NCI-H2081 (cell line): ENCODE data around the gene TFDP1.

Source experiments
- DNase-seq, 2 experiments: peaks; one replicate each; lab custom pipeline; 2025; lab: John Stamatoyannopoulos, UW

The TFDP1 gene, protein sequence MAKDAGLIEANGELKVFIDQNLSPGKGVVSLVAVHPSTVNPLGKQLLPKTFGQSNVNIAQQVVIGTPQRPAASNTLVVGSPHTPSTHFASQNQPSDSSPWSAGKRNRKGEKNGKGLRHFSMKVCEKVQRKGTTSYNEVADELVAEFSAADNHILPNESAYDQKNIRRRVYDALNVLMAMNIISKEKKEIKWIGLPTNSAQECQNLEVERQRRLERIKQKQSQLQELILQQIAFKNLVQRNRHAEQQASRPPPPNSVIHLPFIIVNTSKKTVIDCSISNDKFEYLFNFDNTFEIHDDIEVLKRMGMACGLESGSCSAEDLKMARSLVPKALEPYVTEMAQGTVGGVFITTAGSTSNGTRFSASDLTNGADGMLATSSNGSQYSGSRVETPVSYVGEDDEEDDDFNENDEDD

DNA sequence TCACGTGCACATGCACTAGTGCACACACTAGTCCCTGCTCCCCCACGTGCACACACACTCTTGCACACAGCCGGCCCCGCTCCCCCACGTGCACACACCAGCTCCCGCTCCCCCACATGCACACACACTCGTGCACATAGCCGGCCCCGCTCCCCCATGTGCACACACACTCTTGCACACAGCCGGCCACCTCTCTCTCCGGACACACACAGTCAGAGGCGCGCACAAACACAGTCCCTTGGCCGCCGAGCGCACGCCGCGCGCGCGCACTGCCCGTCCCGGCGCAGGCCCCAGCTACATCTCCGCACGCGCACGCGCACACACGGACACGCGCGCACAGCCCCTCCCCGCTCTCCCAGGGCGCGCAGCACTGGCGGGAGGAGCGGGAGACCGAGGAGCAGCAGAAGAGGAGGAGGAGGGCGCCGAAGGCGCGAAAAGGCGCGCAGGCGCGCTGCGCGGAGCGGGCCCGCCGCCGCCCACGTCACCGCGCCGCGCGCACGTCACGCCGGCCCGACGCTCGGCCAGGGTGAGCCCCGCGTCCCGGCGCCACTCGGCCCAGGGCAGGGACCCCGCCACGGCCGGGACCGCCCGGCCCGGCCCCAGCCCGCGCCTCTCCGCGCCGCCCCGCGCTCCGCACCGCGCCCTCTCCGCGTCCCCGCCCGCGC, at the start of gene TFDP1:
TFDP1 (plus strand) TSS at position 549 of the 665 bp plus-strand sequence. CDS start 1,085 bp downstream, outside the sequence.
- DNase-seq: peak; percentile 85 to 93

DNA sequence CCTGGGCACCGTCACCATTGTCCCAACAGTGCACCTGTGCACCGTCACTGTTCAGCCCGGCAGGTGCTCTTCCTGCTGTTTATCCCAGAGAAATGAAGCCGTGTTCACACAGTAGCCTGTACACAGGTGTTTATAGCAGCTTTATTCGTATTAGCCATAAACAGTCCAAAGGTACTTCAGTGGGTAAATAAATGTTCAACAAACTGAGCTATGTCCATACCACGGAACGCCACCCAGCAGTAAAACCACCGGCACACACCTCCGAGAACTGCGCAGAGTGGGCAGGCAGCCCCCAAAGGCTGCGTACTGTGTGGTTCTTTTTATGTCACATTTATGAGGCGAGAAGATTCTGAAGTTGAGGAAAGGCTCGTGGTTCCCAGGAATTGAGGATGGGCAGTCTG, 49.2 kb upstream of the TFDP1 start:
- peak; percentile 19 to 44 for DNase-seq

DNA sequence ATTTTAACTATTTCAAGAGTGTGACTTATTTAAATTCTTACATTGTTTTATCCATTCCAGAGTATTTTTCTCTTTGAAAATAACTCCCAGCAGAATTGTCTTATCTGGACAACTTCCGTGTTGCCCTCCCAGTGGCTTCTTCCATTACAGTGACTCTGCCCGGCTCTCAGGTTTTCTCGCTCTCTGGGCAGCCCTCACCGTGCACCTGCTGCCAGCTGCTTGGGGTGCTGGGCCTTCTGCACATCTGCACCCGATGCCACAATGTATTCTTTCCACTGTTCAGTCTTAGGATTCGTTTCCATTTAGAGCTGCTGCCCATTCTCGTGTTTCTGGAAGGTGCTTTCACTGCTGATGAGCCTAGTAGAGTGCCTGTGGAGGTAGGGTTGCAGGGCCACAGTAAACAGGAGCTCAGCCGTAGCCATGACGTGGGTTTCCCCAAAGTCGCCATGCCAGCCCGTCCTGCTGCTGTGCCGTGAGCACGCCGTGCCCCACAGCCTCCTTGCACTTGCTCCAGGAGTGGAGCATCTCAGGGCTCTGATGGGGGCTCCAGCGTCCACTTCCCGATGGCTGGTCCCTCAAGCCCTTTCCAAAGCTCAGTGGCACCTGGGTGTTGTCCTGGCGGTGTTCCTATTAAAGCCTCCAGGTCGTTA, 48.0 kb upstream of the TFDP1 start:
- DNase-seq: no peak

DNA sequence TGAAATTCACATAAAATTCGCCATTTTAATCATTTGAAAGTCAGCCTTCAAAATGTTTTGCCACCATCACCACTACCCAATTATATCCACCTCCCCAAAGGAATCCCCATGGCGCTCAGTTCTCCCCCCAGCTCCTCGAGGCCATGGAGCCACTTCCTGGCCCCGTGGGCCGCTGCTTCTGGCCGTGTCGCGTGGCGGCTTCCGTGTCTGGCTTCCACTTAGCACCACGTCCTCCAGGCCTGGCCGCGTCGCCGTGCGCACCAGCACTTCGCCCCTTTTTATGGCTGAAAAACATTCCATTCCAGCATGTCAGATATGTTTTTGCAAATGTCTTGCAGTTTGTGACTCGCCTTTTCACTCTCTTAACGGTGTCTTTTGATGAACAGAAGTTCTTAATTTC, 47.3 kb upstream of the TFDP1 start:
- no peak for DNase-seq

DNA sequence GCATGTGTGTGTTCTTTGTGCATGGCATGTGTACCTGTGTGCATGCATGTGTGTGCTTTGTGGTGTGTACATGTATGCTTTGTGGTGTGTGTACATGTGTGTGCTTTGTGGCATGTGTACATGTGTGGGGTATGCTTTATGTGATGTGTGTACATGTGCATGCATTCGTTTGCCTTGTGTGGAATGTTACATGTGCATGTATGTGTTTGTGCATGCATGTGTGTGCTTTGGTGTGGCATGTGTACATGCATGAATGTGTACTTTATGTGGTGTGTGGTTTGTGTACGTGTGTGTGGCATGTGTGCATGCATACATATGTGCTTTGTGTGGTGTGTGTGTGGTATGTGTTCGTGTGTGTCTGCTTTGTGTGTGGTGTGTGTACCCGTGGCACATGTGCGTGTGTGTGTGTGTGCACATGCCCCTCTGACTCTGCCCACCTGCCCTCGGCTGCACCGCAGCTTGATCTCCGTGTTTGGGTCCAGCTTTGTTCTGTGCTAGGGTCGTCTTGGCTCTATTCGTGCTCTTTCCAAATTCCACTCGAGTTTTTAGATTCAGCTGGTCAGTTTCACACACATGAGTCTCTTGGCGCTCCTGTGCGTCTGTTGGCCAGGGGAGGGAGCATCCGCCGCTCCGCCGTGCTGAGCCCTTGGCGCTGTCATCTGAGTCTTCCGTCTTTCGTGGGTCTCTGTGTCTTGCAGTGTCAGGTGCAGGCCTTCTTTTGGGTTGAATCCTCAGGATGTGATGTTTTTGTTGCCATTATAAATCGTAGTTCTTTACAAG, 46.5 kb upstream of the TFDP1 start:
- DNase-seq: no peak

DNA sequence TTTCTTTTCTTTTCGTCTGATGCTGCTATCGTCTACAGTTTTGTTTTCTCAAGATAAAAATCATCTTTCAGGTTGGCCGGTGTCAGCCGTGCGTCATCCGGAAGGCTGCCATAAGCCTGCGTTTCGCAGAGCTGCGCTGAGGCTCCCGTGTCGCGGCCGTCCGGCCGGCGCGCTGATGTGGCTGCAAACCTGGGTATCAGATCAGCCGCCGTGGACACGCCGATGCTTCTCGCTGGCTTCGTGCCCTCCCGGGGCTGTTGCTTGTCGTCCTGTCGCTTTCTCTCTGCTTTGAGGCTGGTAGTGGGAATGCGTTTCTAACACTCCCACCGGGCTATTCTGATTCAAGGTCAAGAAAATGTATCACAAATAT, 45.9 kb upstream of the TFDP1 start:
- no peak for DNase-seq

DNA sequence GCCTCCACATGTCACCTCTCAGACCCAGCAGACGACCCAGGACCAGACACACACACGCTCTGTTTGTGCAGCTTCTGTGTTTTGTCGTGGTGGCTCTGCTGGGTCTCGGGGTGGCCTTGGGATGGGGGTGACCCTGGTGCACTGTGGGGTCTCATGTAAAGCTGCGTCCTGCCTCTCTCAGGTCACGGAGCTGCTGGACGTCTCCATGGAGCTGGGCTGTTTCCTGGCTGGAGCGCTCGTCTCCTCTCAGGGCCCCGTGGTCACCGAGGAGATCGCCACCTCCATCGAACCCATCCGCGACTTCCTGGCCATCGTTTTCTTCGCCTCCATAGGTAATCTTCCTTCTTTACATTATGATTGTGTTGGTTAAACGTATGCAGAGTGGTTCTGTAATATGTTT, 45.4 kb upstream of the TFDP1 start:
- no peak for DNase-seq

DNA sequence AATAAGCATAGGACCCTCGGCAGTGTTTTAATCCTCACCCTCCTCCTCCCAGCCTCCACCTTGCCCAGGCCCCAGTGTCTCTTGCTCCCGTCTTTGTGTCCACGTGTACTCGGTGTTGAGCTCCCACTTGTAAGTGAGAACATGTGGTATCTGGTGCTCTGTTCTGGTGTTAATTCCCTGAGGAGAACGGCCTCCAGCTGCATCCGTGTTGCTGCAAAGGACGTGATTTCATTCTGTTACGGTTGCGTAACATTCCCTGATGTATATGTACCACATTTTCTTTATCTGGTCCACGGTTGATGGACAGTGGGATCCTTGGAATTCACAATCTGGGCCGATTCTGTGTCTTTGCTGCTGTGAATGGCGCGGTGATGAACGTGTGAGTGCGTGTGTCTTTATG, 44.7 kb upstream of the TFDP1 start:
- no peak for DNase-seq

DNA sequence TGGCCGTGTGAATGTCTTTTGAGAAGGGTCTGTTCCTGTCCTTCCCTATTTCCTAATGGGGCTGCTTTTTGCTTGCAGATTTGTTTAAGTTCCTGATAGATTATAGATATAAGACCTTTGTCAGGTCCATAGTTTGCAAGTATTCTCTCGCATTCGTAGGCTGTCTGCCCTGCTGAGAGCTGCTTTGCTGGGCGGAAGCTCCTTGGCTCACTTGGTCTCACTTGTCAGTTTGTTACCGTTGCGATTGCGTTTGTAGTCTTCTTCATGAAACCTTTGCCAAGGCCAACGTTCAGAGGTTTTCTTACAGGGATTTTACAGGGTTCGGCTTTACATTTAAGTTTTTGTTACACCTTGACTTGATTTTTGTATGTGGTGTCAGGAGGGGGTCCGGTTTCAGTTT, 44.0 kb upstream of the TFDP1 start:
- no peak for DNase-seq

DNA sequence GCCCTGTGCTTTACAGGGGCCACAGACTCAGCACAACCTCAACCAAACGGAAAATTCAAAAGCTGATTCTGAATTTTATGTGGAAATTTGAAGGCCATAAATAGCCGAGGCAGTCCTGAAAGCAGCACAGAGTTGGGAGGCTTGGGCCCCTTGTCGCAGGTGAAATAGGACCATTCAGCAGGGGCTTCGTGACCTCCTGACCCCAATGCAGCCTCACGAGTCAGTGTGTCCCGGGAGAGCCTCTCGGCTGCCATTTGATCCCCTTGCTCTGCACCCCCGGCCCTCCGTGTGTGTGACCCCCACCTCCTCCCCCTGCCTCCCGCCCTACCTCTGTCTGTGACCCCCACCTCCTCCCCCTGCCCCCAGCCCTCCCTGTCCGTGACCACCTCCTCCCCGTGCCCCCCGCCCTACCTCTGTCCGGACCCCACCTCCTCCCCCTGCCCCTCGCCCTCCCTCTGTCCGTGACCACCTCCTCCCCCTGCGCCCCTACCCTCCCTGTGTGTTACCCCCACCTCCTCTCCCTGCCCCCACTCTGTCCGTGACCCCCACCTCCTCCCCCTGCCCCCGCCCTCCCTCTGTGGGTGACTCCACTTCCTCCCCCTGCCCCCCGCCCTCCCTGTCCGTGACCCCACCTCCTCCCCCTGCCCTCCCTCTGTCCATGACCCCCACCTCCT, 41.7 kb upstream of the TFDP1 start:
- no peak for DNase-seq

DNA sequence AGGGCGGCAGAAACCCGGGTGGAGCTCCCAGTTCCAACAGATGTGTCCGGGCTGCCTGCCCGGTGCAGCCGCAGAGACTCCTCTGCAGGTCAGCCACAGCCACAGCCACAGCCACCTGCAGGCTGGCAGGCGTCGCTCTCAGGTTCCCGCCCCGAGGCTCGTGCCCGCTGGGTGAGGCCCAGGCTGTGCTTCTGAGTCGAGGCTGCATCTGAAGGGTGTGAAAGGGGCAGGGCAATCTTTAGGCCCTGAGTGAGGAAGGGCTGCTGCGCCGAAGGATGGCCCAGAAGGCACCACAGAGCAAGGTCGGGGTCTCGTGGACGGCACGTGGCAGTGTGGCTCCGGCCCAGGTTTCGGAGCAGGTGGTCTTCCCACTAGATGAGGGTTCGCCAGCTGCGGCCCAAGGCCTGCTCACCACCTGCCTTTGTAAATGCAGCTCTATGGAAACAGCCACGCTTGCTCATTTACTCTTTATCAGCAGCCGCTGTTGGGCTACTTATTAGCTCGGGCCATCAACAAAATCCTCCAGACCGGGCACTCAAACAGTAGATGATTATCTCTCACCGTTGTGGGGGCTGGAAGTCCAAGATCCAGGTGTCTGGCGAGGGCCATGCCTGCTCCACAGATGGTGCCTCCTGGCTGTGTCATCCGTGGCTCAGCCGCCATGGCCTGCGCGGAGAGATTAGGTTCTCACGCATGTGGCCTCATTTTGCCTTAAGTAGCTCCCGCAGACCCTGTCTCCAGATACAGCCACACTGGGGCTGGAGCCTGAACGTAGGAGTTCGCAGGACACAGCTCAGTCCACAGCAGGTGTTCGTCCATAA, 40.3 kb upstream of the TFDP1 start:
- no peak for DNase-seq

DNA sequence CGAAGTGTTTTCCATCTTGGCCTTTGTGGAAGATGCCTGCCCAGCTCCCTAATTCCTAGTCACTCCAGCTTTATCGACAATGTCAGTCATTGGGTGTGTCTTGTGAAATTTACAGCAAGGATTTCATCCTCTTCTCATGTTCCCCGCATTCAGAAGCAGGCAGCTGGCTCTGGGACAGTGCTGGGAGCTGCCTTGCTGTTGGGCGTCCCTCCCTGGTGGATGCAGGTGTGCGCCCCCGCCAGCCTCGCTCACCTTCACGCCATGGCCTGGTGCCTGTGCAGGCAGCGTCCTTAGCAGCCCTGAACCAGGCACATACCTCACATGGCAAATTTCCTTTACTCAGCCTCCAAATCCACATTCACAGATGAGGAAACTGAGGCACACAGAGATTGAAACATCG, 39.7 kb upstream of the TFDP1 start:
- DNase-seq: no peak

DNA sequence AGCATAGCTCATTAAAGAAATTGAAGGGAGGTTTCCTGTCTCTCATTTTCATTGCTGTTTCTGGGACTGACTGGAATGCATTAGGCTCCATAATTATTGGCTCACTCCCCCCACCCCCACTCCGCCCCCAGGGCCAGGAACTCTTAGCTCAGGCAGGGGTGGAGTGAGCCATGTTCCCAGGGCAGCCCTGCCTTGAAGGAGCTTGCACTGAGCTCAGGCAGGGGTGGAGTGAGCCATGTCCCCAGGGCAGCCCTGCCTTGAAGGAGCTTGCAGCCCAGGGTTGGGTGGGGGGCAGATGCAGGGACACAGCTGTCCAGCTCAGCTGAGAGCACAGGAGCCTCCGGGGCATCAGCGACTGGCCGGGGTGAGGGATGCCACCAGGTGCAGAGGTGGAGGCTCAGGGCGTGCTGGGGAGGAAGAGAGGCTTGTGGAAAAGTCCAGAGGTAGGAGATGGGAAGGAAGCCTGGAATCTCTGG, 39.1 kb upstream of the TFDP1 start:
- DNase-seq: no peak

DNA sequence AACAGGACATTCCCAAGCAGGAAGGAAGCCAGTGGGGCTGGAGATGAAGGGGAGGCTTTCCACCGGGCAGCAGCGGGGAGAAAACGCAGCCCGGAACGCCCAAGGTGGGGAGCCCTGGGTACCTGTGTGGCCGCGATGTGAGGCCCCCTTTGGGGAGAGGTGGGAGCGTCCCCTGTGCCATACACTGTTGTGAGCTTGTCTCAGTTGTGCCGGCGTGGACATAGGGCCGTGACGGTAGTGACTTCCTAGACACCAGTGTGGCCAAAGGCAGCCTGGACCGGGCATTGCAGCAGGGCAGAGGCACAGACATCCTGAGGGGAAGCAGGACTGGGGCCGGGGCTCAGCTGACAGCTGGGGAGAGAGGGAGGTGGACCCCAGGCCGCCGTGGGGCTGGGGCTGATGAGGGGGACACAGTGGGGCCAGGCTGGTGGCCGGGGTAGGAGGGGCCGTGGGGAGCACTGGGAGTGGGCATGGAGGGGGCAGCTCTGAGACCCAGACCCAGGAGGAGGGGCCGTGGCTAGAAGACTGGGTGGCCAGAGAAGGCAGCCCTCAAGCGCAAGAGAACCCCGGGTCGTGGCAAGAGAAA, 38.5 kb upstream of the TFDP1 start:
- no peak for DNase-seq

DNA sequence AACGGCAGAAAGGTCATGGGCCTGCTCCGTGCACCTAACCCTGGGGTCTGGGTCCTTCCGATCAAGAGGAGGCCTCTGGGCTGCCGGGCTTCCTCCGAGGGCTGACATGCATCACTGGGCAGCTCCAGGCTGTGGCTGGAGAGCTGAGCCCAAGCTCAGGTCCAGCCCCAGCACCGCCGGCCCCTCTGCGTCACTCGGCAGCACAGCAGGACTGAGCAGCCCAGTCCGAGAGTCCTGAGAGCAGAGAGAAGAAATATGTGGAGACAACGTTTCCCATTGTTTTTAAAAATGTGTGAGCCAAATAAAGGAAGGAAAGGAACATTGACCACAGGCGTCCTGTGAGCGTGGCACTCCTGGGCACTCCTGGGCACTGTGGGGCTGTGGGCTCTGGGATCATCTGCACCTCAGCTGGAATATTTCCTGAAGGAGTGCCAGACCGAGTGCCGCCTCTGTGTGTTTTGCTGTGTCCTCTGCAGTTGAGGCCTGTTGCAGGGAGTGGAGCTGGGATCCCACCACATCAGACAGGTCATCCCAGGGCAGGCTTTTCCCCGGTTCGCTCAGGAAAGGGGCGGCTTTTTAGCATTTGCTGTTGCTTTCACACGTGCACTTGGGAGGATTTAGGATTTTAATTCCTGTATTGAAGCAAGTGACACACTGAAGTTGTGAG, 37.8 kb upstream of the TFDP1 start:
- no peak for DNase-seq

DNA sequence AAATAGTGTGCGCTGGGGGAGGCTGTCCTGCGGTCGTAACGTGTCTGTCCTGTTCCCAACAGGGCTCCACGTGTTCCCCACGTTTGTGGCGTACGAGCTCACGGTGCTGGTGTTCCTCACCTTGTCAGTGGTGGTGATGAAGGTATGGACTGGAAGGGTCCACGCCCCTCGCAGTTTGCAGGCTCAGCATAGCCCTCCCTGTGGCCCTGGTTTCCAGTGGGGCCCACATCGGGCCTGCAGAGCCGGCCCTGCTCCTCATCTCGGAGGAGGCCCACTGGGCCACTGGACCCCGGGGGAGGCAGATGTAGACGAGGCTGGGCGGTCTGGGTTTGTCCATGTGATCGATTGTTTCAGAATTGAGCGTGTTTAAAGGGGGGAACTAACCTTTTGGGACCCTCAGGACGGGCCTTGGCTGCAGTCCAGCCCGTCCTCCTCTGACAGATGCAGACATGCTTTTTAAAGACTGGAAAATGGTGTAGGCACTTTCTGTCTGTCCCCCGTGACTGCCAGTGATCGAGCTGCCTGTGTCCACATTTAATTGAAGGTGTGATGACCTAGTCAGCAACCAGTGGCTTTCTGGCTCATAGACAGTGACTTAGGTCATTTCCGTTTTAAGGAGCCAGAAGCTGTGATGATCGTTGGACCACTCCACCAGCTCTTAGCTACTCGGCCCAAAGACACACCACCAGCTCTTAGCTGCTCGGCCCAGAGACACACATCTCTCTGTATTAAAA, 37.1 kb upstream of the TFDP1 start:
- DNase-seq: no peak

DNA sequence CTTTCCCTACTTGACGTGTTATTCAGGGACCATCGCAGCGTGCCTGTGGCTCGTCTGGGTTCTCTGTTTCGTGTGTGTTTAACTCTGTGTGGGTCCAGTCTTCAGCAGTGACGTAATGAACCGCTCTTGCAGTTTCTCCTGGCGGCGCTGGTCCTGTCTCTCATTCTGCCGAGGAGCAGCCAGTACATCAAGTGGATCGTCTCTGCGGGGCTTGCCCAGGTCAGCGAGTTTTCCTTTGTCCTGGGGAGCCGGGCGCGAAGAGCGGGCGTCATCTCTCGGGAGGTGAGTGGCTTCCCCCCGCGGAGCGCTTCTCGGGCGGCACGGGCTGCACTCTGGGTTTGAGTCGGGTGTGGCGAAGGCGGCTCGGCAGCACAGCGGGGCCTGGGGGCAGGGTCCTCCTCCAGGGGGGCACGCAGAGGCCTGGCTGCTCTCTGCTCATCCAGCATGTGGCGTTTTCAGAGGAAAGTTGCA, 36.3 kb upstream of the TFDP1 start:
- no peak for DNase-seq

DNA sequence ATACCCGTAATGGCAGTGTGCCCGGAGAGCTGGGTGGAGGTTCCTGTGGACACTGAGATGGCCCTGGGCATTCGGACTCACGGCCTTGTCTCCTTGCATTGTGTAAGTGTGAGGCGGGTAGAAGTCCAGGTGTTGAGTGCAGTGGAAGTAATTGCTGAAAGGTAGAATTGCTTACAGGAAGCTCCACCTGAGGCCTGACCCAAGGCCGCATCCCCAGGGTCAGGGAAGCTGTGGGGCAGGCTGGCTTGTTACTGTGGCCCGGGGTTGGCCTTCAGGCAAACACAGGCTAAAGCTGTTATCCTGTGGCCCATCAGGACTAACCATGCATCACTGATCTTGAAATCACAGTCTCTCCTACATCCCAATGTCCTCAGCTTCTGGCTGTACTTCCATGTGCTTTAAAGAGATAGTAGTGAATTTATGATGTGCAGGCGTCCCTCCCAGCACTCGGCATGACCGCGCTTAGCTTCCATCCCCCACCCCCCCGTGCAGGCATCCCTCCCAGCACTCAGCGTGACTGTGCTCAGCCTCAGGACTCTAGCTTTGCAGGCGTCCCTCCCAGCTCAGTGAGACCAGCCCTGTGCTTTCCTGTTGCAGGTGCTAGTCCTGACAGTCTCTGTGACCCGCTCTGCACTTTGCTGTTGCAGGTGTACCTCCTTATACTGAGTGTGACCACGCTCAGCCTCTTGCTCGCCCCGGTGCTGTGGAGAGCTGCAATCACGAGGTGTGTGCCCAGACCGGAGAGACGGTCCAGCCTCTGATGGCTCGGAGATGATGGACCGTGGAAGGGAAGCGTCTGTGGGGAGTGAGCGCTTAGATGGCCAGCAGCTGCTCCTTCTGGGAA, 35.6 kb upstream of the TFDP1 start:
- DNase-seq: no peak
